HG03469 (cell line): Measurements from ENCODE around the gene STX1B.
A peak's percentile ranks its signal among the peaks of the same experiment; 100 is the strongest.
"Not testable (repeated sequence)": the region's sequence is repeated elsewhere in the genome, so short reads cannot be mapped to it uniquely, and the experiment has no call there.

Experiments used
- ATAC-seq: cut with Tn5 transposase; IDR thresholded peaks from one replicate; pipeline ENCODE4 v1.9.1; 2021; ENCODE audit warnings: mild to moderate bottlenecking, moderate library complexity, moderate number of reproducible peaks; ENCODE audit not compliant: unreplicated experiment

Gene STX1B

GRCh38 chr16:31010585-31011325 lies at the start of gene STX1B:
TSS of gene STX1B (minus strand) at chr16:31010638. CDS start at chr16:31010396, 242 bp downstream.
- no peak for ATAC-seq

- no peak for ATAC-seq
These were observed 45.2 kb upstream of the STX1B start for GRCh38 chr16:31055613-31056012.

- no peak for ATAC-seq
These were observed 41.7 kb upstream of the STX1B start for GRCh38 chr16:31052114-31052513.

GRCh38 chr16:31050280-31051030 lies 40.0 kb upstream of the STX1B start:
- ATAC-seq = no peak

- no peak for ATAC-seq
These were observed 33.6 kb upstream of the STX1B start for GRCh38 chr16:31043898-31044481.

GRCh38 chr16:31043352-31043751 lies 32.9 kb upstream of the STX1B start:
- ATAC-seq = no peak

- no peak for ATAC-seq
These were observed 32.4 kb upstream of the STX1B start for GRCh38 chr16:31042866-31043265.

- no peak for ATAC-seq
These were observed 28.6 kb upstream of the STX1B start for GRCh38 chr16:31038993-31039392.

GRCh38 chr16:31036691-31037090 lies 26.3 kb upstream of the STX1B start:
- ATAC-seq = no peak

GRCh38 chr16:31033709-31034492 lies 23.5 kb upstream of the STX1B start:
- ATAC-seq = peak; percentile 31

- peak; percentile 57 for ATAC-seq
These were observed 22.6 kb upstream of the STX1B start, which contains the start of gene STX4 for GRCh38 chr16:31032736-31033708. TSS of gene STX4 (plus strand) at chr16:31033558. CDS start at chr16:31033806, 248 bp downstream.

GRCh38 chr16:31031276-31031675 lies 20.8 kb upstream of the STX1B start:
- no peak for ATAC-seq

- ATAC-seq = no peak
These were observed 18.8 kb upstream of the STX1B start for GRCh38 chr16:31029272-31029671.

GRCh38 chr16:31025339-31025738 lies 14.9 kb upstream of the STX1B start:
- no peak for ATAC-seq

- ATAC-seq = no peak
These were observed 13.3 kb upstream of the STX1B start for GRCh38 chr16:31023627-31024226.

- ATAC-seq = no peak
These were observed 12.8 kb upstream of the STX1B start for GRCh38 chr16:31023252-31023602.

GRCh38 chr16:31022544-31023251 lies 12.3 kb upstream of the STX1B start:
- no peak for ATAC-seq

GRCh38 chr16:31020536-31020935 lies 10.1 kb upstream of the STX1B start:
- no peak for ATAC-seq

GRCh38 chr16:31017756-31018155 lies 7.3 kb upstream of the STX1B start:
- ATAC-seq = not testable (repeated sequence)
